GM12891 (cell line): ENCODE results near the gene SOAT2.

Experiments used
- PAX5 ChIP-seq: IDR thresholded peaks from 2 replicates; pipeline ENCODE4 v1.6.1; 2011; ENCODE audit warnings: low read length, moderate library complexity, mild to moderate bottlenecking; ENCODE audit not compliant: insufficient read depth, severe bottlenecking
- POLR2A ChIP-seq: IDR thresholded peaks from 2 replicates; pipeline ENCODE4 v1.6.1; 2011; ENCODE audit warnings: low read depth, low read length, control low read depth
- POLR2AphosphoS5 ChIP-seq: IDR thresholded peaks from 2 replicates; pipeline ENCODE4 v1.6.1; 2011; ENCODE audit warnings: low read depth, low read length, control low read depth

- no peak for TF ChIP-seq POLR2AphosphoS5
- TF ChIP-seq POLR2A: no peak
- TF ChIP-seq PAX5: no peak
Observed at GRCh38 chr12:53065975-53066931, 37.0 kb upstream of the SOAT2 start.
